K562 (cell line): Measurements from ENCODE around the gene GSDME. TPM values are rescaled to one million over a fixed set of nuclear protein-coding genes. Genes with fewer than 3 reads are reported as not detected.
A peak's percentile ranks its signal among the peaks of the same experiment; 100 is the strongest.

ENCODE experiments used
- ARID1B ChIP-seq: fragments of 450-650 bp; IDR thresholded peaks from 2 replicates; pipeline ENCODE4 v1.6.1; 2016; ENCODE audit warnings: antibody characterized with exemption, mild to moderate bottlenecking, inconsistent platforms
- ATF1 ChIP-seq, 2 experiments: fragments of 450-650 bp in 1 of 2; IDR thresholded peaks; 2 replicates each; pipeline ENCODE4 v1.6.1; 2016; ENCODE audit warnings: missing compliant biosample characterization in 1 of 2, missing genetic modification characterization in 1 of 2
- CBX2 ChIP-seq: fragments of 200-600 bp; sonication (generic); IDR thresholded peaks from one replicate; pipeline ENCODE4 v1.6.1; 2012; ENCODE audit warnings: mild to moderate bottlenecking, low read length, inconsistent platforms; ENCODE audit not compliant: insufficient read depth, poor library complexity, severe bottlenecking
- CEBPG ChIP-seq, 3 experiments: fragments of 200-800 bp in 1 of 3; sonication (Bioruptor generic) in 1 of 3; sonication (generic) in 1 of 3; formaldehyde crosslinking in 1 of 3; IDR thresholded peaks in 2 of 3; conservative IDR thresholded peaks in 1 of 3; 2 replicates each; pipeline versions ENCODE4 v1.6.1 to v1.8.0; 2016 to 2022; ENCODE audit warnings: missing compliant biosample characterization in 2 of 3, missing genetic modification characterization in 2 of 3, mild to moderate bottlenecking in 1 of 3, missing genetic modification reagents in 1 of 3
- ESRRA ChIP-seq: fragments of 450-650 bp; IDR thresholded peaks from 2 replicates; pipeline ENCODE4 v1.6.1; 2014; ENCODE audit warnings: low read depth, mild to moderate bottlenecking, moderate library complexity, borderline replicate concordance
- FOXM1 ChIP-seq, 2 experiments: fragments of 450-650 bp in 1 of 2; sonication (generic) in 1 of 2; formaldehyde crosslinking in 1 of 2; IDR thresholded peaks; 2 replicates each; pipeline versions ENCODE4 v1.6.1 to v1.9.0; 2017 to 2022; ENCODE audit warnings: low read depth in 2 of 2, mild to moderate bottlenecking in 2 of 2, missing genetic modification reagents in 1 of 2, moderate library complexity in 1 of 2
- LEF1 ChIP-seq: fragments of 450-650 bp; IDR thresholded peaks from 2 replicates; pipeline ENCODE4 v1.6.1; 2016; ENCODE audit warnings: mild to moderate bottlenecking
- NEUROD1 ChIP-seq: fragments of 150-350 bp; IDR thresholded peaks from 2 replicates; pipeline ENCODE4 v1.6.1; 2014; ENCODE audit warnings: borderline replicate concordance, low read length, low read depth; ENCODE audit not compliant: partially characterized antibody
- OTX1 ChIP-seq: fragments of 450-650 bp; formaldehyde crosslinking; IDR thresholded peaks from 2 replicates; pipeline ENCODE4 v1.4.0; 2022; ENCODE audit warnings: mild to moderate bottlenecking
- POLR2H ChIP-seq: IDR thresholded peaks from 2 replicates; pipeline ENCODE4 v1.6.1; 2016; ENCODE audit warnings: missing genetic modification characterization, low read depth, mild to moderate bottlenecking, control low read depth, missing compliant biosample characterization, moderate library complexity
- SMAD3 ChIP-seq: fragments of 450-650 bp; formaldehyde crosslinking; conservative IDR thresholded peaks from 2 replicates; pipeline ENCODE4 v1.4.0; 2020; ENCODE audit warnings: mild to moderate bottlenecking
- SMAD4 ChIP-seq: fragments of 250-450 bp; sonication (Bioruptor Pico); conservative IDR thresholded peaks from 2 replicates; pipeline ENCODE4 v1.8.0; 2021; ENCODE audit warnings: inconsistent platforms, mild to moderate bottlenecking, moderate library complexity
- SMARCE1 ChIP-seq: fragments of 450-650 bp; IDR thresholded peaks from 2 replicates; pipeline ENCODE4 v1.7.1; 2016; ENCODE audit warnings: mild to moderate bottlenecking
- polyA plus RNA-seq, 8 experiments: library from polyadenylated mRNA; depleted of rRNA in 4 of 8; stranded (reverse) in 5 of 8; unstranded in 3 of 8; fragments of >200 nt; fragmentation: Nextera tagmentation in 2 of 8; fragmentation: Illumina TruSeq in 1 of 8; extraction: Ambion mirVana in 2 of 8; extraction: Trizol in 1 of 8; gene quantifications; 2 replicates each; pipeline versions ENCODE4 v1.2.1 to v1.2.3, GENCODE V29; 2011 to 2014; ENCODE audit warnings: inconsistent platforms in 1 of 8, missing spikeins in 1 of 8
- total RNA-seq, 7 experiments: library from RNA; depleted of rRNA in 6 of 7; stranded (reverse); fragments of >200 nt in 6 of 7; fragmentation: Illumina TruSeq in 2 of 7; extraction: Trizol in 2 of 7; gene quantifications; 2 replicates each; pipeline versions ENCODE4 v1.2.1 to v1.2.3, GENCODE V29; 2011 to 2021; ENCODE audit warnings: low replicate concordance in 1 of 7
- TF ChIP-seq, protein P1 (sequence below): fragments of 250-450 bp; sonication (Bioruptor Pico); IDR thresholded peaks from 2 replicates; pipeline ENCODE4 v1.8.0; 2022; ENCODE audit warnings: inconsistent platforms
- TF ChIP-seq, protein P2 (sequence below), 2 experiments: fragments of 450-650 bp; IDR thresholded peaks; 2 replicates each; pipeline ENCODE4 v1.6.1; 2018; ENCODE audit warnings: mild to moderate bottlenecking in 2 of 2, low read depth in 1 of 2; ENCODE audit not compliant: partially characterized antibody in 2 of 2
- TF ChIP-seq, protein P3 (sequence below): fragments of 250-450 bp; sonication (Bioruptor Pico); IDR thresholded peaks from 2 replicates; pipeline ENCODE4 v1.5.0; 2021; ENCODE audit warnings: mild to moderate bottlenecking, borderline replicate concordance
- TF ChIP-seq, protein P4 (sequence below): sonication (generic); IDR thresholded peaks from 2 replicates; pipeline ENCODE4 v1.6.1; 2016

Gene GSDME
- total and polyA plus RNA-seq, 9 of the 15 experiments (the other 6 are each of a cell fraction or from before 2014, with no cell fraction given) = 0.37 to 1.9 (median 0.62) TPM

DNA sequence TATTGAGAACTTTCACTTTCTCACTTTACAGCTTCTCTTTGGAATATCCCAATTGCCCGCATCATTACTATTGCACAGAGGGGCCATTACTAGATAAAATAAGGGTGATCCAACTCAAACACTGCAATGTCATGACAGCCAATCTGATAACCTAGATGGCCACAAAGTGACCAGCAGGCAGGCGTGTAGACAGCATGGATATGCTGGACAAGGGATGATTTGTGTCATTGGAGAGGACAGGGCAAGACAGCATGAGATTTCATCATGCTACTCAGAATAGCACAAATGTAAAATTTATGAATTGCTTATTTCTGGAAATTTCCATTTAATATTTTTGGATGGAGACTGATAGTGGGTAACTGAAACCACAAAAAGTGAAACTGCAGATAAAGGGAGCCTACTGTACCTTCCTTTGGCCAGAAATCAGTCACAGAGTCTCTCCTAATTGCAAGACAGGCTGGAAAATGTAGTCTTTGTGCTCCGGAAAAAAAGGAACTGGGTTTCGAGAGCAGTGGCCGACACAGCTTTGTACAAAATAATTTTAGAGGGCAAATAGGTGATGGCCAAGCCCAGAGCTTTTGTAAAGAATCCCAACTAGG, 6.1 kb upstream of the GSDME start (continued):
- TF ChIP-seq, protein P1, sequence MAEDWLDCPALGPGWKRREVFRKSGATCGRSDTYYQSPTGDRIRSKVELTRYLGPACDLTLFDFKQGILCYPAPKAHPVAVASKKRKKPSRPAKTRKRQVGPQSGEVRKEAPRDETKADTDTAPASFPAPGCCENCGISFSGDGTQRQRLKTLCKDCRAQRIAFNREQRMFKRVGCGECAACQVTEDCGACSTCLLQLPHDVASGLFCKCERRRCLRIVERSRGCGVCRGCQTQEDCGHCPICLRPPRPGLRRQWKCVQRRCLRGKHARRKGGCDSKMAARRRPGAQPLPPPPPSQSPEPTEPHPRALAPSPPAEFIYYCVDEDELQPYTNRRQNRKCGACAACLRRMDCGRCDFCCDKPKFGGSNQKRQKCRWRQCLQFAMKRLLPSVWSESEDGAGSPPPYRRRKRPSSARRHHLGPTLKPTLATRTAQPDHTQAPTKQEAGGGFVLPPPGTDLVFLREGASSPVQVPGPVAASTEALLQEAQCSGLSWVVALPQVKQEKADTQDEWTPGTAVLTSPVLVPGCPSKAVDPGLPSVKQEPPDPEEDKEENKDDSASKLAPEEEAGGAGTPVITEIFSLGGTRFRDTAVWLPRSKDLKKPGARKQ = no peak
- TF ChIP-seq OTX1 (CRISPR knock-in tag) = 0 out of 2 replicates have a peak, but pooled peaks have one; percentile 54
- peak; percentile 88 for TF ChIP-seq SMAD4 (CRISPR knock-in tag)
- peak; percentile 26; the same call in 1 of the 2 replicates for TF ChIP-seq FOXM1 (IDR thresholded peaks at IDR 0.05; ENCODE audit: low read depth)
- TF ChIP-seq FOXM1 (CRISPR knock-in tag; IDR thresholded peaks at IDR 0.05; ENCODE audit: low read depth) = no peak
- peak; percentile 17 for TF ChIP-seq NEUROD1
- TF ChIP-seq ESRRA = peak; percentile 72; the same call in 1 of the 2 replicates
- TF ChIP-seq, protein P2, sequence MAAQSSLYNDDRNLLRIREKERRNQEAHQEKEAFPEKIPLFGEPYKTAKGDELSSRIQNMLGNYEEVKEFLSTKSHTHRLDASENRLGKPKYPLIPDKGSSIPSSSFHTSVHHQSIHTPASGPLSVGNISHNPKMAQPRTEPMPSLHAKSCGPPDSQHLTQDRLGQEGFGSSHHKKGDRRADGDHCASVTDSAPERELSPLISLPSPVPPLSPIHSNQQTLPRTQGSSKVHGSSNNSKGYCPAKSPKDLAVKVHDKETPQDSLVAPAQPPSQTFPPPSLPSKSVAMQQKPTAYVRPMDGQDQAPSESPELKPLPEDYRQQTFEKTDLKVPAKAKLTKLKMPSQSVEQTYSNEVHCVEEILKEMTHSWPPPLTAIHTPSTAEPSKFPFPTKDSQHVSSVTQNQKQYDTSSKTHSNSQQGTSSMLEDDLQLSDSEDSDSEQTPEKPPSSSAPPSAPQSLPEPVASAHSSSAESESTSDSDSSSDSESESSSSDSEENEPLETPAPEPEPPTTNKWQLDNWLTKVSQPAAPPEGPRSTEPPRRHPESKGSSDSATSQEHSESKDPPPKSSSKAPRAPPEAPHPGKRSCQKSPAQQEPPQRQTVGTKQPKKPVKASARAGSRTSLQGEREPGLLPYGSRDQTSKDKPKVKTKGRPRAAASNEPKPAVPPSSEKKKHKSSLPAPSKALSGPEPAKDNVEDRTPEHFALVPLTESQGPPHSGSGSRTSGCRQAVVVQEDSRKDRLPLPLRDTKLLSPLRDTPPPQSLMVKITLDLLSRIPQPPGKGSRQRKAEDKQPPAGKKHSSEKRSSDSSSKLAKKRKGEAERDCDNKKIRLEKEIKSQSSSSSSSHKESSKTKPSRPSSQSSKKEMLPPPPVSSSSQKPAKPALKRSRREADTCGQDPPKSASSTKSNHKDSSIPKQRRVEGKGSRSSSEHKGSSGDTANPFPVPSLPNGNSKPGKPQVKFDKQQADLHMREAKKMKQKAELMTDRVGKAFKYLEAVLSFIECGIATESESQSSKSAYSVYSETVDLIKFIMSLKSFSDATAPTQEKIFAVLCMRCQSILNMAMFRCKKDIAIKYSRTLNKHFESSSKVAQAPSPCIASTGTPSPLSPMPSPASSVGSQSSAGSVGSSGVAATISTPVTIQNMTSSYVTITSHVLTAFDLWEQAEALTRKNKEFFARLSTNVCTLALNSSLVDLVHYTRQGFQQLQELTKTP (IDR thresholded peaks at IDR 0.05; ENCODE audit: low read depth in 1 of 2, partially characterized antibody in 2 of 2) = peak; percentile 55 to 70
- TF ChIP-seq CEBPG (CRISPR knock-in tag; IDR thresholded peaks at IDR 0.05) = peak; percentile 96
- TF ChIP-seq CEBPG (tag; conservative IDR thresholded peaks at IDR 0.05 in 1 of 2, IDR thresholded peaks at IDR 0.05 in 1 of 2) = peak; percentile 96
- TF ChIP-seq ATF1 (CRISPR knock-in tag; IDR thresholded peaks at IDR 0.05) = no peak
- TF ChIP-seq ATF1 (tag; IDR thresholded peaks at IDR 0.05) = peak; percentile 70
- TF ChIP-seq LEF1 = peak; percentile 88
- TF ChIP-seq, protein P3, sequence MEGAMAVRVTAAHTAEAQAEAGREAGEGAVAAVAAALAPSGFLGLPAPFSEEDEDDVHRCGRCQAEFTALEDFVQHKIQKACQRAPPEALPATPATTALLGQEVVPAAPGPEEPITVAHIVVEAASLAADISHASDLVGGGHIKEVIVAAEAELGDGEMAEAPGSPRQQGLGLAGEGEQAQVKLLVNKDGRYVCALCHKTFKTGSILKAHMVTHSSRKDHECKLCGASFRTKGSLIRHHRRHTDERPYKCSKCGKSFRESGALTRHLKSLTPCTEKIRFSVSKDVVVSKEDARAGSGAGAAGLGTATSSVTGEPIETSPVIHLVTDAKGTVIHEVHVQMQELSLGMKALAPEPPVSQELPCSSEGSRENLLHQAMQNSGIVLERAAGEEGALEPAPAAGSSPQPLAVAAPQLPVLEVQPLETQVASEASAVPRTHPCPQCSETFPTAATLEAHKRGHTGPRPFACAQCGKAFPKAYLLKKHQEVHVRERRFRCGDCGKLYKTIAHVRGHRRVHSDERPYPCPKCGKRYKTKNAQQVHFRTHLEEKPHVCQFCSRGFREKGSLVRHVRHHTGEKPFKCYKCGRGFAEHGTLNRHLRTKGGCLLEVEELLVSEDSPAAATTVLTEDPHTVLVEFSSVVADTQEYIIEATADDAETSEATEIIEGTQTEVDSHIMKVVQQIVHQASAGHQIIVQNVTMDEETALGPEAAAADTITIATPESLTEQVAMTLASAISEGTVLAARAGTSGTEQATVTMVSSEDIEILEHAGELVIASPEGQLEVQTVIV (CRISPR knock-in tag) = no peak
- TF ChIP-seq, protein P4, sequence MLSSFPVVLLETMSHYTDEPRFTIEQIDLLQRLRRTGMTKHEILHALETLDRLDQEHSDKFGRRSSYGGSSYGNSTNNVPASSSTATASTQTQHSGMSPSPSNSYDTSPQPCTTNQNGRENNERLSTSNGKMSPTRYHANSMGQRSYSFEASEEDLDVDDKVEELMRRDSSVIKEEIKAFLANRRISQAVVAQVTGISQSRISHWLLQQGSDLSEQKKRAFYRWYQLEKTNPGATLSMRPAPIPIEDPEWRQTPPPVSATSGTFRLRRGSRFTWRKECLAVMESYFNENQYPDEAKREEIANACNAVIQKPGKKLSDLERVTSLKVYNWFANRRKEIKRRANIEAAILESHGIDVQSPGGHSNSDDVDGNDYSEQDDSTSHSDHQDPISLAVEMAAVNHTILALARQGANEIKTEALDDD = peak; percentile 83
- TF ChIP-seq CBX2 = no peak
- TF ChIP-seq SMARCE1 = peak; percentile 89; the same call in 1 of the 2 replicates
- TF ChIP-seq SMAD3 (CRISPR knock-in tag) = peak; percentile 67; the same call in 1 of the 2 replicates
- TF ChIP-seq ARID1B = peak; percentile 87
- peak; percentile 44 for TF ChIP-seq POLR2H (tag)
